Fibroblast of villous mesenchyme (primary cell): ENCODE data around the gene ZFP92. TPM values are rescaled to one million over a fixed set of nuclear protein-coding genes. Genes with fewer than 3 reads are reported as not detected.

Source experiments
- DNase-seq: peaks from one replicate; pipeline ENCODE4 v3.0.0-alpha.2; 2010; ENCODE audit warnings: low read depth
- H3K4me3 ChIP-seq: 2 replicates; pipeline ENCODE4 v1.5.1; 2011; ENCODE audit warnings: low read depth, mild to moderate bottlenecking, low read length
- total RNA-seq: library from RNA; depleted of rRNA; stranded (reverse); fragments of >200 nt; gene quantifications from 2 replicates; pipeline ENCODE4 v1.2.3, GENCODE V29; 2012
- TF ChIP-seq, protein P1 (sequence below): IDR thresholded peaks from 2 replicates; pipeline ENCODE4 v1.5.1; 2012; ENCODE audit warnings: low read depth, mild to moderate bottlenecking, low read length; ENCODE audit not compliant: insufficient read depth

ZFP92 gene, protein sequence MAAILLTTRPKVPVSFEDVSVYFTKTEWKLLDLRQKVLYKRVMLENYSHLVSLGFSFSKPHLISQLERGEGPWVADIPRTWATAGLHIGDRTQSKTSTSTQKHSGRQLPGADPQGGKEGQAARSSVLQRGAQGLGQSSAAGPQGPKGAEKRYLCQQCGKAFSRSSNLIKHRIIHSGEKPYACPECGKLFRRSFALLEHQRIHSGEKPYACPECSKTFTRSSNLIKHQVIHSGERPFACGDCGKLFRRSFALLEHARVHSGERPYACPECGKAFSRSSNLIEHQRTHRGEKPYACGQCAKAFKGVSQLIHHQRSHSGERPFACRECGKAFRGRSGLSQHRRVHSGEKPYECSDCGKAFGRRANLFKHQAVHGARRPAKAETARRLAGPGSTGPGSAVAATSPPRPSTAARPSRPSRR
- total RNA-seq, result 0.32 and 0.43 TPM in 2 replicates

DNA sequence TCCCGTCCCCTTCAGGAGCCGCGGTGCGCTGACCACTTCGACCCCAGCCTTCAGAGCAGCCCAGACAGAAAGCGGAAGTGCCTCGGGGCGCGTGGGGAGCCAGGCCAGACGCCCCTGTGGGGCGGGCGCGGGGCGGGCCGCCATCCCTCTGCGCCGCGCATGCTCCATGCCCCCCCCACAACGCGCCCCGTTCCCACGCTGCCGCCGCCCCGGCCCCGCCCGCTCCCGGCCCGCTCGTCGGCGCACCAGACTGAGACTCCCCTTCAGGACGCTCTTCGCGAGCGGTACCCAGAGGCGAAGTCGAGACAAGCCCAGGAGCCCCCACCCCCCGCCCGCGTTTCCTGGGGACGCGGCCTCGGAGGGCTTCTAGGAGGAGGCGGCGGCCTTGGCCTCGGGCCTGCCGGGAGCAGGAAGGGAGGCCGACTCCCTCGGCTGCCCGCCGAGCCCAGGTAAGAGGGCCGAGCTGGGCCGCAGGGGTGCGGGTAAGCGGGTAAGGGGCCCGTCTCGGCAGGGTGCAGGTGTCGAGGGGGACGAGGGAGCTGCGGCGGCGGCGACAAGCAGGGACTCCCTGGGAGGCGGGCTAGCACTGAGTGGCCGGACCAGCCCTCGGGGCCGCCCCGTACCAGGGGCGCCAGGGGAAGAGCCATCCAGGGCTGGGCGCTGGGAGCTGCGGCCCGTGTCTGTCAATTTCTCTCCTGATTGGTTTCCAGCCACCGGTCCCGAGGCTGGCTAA is at the start of gene ZFP92:
TSS of gene ZFP92 (plus strand) at position 218 of the 733 bp plus-strand sequence. CDS start 6,851 bp downstream, outside the sequence.
- TF ChIP-seq, protein P1, sequence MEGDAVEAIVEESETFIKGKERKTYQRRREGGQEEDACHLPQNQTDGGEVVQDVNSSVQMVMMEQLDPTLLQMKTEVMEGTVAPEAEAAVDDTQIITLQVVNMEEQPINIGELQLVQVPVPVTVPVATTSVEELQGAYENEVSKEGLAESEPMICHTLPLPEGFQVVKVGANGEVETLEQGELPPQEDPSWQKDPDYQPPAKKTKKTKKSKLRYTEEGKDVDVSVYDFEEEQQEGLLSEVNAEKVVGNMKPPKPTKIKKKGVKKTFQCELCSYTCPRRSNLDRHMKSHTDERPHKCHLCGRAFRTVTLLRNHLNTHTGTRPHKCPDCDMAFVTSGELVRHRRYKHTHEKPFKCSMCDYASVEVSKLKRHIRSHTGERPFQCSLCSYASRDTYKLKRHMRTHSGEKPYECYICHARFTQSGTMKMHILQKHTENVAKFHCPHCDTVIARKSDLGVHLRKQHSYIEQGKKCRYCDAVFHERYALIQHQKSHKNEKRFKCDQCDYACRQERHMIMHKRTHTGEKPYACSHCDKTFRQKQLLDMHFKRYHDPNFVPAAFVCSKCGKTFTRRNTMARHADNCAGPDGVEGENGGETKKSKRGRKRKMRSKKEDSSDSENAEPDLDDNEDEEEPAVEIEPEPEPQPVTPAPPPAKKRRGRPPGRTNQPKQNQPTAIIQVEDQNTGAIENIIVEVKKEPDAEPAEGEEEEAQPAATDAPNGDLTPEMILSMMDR, result no peak
- H3K4me3 ChIP-seq, result peak within 1 kb of the TSS; percentile 58
- peak; percentile 12 for DNase-seq

DNA sequence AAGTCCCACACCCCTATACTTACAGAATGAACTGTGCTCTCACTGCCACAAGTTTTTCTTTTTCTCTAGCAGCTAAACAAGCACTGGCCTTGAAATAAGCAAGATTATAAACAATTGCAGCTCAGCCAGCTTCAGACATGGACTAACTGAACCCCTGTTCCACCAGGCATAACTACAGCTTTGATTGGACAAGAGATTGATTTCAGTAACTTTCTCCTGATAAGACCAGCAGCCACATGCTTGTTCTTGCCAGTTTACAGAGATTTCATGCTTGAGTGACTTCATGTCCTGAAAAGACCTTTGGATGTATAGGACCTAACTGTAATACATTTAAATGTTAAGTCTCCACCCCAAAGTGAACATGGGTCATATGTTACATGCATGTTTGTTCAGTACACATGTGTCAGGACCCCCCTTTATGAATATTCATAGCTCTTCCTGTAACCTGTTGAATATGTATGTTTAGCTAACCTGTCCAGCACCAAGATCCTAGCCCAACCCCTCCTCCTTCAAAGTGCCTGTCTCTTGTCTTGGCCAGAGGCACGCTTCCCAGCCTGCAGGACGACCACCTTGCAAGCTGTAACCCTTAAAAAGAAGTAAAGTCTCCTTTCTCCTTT is 49.4 kb upstream of the ZFP92 start:
- no peak for DNase-seq
- TF ChIP-seq, protein P1, result no peak
- H3K4me3 ChIP-seq, result no peak overlapping the region

DNA sequence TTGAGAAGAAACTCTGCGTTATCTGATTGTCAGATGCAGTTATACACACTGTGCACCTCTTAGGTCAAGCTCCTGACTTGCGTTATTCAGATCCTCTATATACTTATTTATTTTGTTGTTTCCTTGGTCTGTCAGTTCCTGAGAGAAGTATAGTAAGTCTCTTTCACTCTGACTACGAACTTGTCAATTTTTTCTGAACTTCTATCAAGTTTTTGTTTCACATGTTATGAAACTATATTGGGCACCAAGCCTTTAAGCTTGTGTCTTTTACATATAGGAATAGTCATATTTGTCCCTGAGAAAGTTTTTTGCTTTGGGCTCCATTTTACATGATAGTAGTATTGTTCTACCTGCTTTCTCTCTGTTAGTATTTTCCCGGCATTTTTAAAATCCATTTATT is 45.6 kb upstream of the ZFP92 start:
- no peak for DNase-seq
- no peak overlapping the region for H3K4me3 ChIP-seq
- TF ChIP-seq, protein P1, result no peak

DNA sequence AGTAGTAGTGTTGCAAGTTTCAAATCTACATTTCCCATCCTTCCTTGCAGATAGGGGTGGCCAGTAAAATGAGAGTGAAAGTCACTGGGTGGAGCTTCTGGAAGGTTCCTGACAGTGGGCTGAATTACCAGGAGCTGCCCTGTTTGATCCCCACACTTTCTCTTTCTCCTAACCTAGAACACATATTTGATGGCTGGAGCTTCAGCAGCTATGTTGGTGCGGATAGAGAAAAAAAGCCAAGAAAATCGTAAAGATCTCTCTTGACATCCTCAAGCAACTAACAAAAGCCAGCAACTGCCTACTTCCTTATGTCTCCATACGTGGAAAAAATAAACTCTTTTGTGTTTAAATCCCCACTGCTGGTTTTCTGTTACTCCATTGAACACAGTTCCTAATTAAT is 45.2 kb upstream of the ZFP92 start:
- TF ChIP-seq, protein P1, result no peak

DNA sequence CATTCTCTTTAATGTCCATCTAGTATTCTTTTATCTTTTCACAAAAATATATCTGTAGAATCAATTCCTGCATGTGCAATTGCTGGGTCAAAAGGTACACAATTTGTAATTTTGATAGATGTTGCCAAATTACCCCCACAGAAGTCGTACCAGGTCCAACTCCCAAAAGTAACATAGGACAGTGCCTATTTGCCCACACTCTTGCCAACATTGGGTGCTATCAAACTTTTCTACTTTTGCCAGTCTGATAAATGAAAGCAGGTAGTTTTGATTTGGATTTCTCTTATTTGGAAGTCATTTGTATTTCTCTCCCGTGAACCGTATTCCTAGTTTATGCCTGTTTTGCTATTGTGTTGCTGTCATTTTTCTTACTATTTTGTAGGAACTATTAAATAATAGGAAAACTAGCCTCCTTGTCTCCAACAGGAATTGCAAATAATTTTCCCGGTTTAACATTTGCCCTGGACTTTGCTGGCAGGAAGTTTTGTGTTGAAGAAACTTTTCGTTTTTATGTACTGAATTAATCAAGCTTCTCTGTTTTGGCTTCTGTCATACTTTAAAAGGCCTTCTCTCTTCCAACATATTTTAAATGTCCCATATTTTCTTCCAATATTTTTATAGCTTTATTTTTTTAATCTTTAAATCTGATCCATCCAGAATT is 44.3 kb upstream of the ZFP92 start:
- TF ChIP-seq, protein P1, result no peak
- DNase-seq, result no peak
- no peak overlapping the region for H3K4me3 ChIP-seq

More for the DNA sequence above, 45.2 kb upstream of the ZFP92 start:
- no peak overlapping the region for H3K4me3 ChIP-seq
- DNase-seq, result no peak

DNA sequence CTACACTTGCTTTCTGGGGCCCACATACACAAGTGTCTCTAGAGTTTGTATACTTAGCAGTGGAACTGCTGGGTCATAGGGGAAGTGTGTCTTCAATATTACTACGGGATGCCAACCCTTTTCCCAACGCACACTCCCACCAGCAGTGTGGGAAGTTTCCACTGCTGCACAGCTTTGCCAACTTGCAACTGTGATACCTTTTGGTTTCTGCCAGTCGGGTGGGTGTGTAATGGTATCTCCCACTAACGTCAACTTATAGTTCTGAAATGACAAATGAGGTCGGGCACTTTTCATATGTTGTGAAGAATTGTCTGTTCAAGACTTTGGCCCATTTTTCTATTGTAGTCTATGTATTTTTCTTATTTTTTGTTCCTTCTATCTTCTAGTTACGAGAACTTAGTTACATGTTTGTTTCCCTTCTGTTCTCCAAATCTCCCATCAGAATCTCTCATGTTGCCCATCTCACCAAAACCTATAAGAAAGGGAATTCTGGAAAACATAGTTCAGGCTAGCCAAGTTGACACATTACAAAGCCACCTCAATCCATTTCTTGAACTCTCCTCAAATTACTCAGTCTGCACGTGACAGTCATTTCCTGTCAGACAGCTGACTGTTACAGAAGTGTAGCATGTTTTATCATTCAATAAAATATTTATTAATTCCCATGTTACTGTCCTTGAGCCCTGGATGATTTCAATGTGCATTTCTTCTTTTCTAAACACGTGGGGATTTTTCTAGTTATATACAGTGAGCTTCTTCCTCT is 40.8 kb upstream of the ZFP92 start:
- DNase-seq, result peak; percentile 9
- no peak overlapping the region for H3K4me3 ChIP-seq
- TF ChIP-seq, protein P1, result no peak
